ENCODE data around the gene SPEG. TPM values are rescaled to one million over a fixed set of nuclear protein-coding genes. Genes with fewer than 3 reads are reported as not detected.

The SPEG gene
- total and polyA plus RNA-seq, 2 of the 13 experiments (the other 11 are each of a cell fraction or from before 2014, with no cell fraction given) = 0.18 to 0.24 TPM

GRCh38 chr2:219442256-219443015 lies 7.8 kb downstream of the SPEG start (continued):
- TF ChIP-seq RCOR2 (CRISPR knock-in tag; IDR thresholded peaks at IDR 0.05) = no peak
- no peak for TF ChIP-seq ZNF766 (CRISPR knock-in tag; IDR thresholded peaks at IDR 0.05; ENCODE audit: borderline replicate concordance)
- TF ChIP-seq ZNF451 (CRISPR knock-in tag; IDR thresholded peaks at IDR 0.05) = no peak

GRCh38 chr2:219443016-219443696 lies 8.5 kb downstream of the SPEG start:
- no peak overlapping the region for H3K4me3 ChIP-seq (replicated peaks in 1 of 3; ENCODE audit: insufficient read depth in 1 of 3, low read depth in 2 of 3, low read length in 3 of 3)
- TF ChIP-seq ZNF766 (CRISPR knock-in tag; IDR thresholded peaks at IDR 0.05; ENCODE audit: borderline replicate concordance) = no peak
- TF ChIP-seq TMF1 (CRISPR knock-in tag; IDR thresholded peaks at IDR 0.05; ENCODE audit: low read depth) = no peak
- no peak for TF ChIP-seq ZNF33B (CRISPR knock-in tag; IDR thresholded peaks at IDR 0.05)
- TF ChIP-seq TSC22D2 (CRISPR knock-in tag; IDR thresholded peaks at IDR 0.05; ENCODE audit: borderline replicate concordance) = no peak
- no peak for TF ChIP-seq MAZ (IDR thresholded peaks at IDR 0.05; ENCODE audit: borderline replicate concordance, low read depth, low read length)
- TF ChIP-seq MAZ (CRISPR knock-in tag; IDR thresholded peaks at IDR 0.05; ENCODE audit: low read depth) = no peak
- no peak for TF ChIP-seq TBL1XR1 (IDR thresholded peaks at IDR 0.05; ENCODE audit: borderline replicate concordance, low read length, partially characterized antibody)
- no peak for TF ChIP-seq ZNF276 (CRISPR knock-in tag; IDR thresholded peaks at IDR 0.05; ENCODE audit: low read depth)
- TF ChIP-seq CAMTA2 (CRISPR knock-in tag; IDR thresholded peaks at IDR 0.05; ENCODE audit: borderline replicate concordance) = no peak
- TF ChIP-seq ZMAT3 (CRISPR knock-in tag; conservative IDR thresholded peaks at IDR 0.05) = no peak
- TF ChIP-seq MIER3 (CRISPR knock-in tag; IDR thresholded peaks at IDR 0.05; ENCODE audit: borderline replicate concordance) = no peak
- no peak for TF ChIP-seq ZNF709 (CRISPR knock-in tag; IDR thresholded peaks at IDR 0.05)
- no peak for TF ChIP-seq POLR2AphosphoS2 (IDR thresholded peaks at IDR 0.05; ENCODE audit: low read depth, low read length)
- TF ChIP-seq CSRNP1 (CRISPR knock-in tag; IDR thresholded peaks at IDR 0.05) = no peak
- no peak for TF ChIP-seq SMC3 (IDR thresholded peaks at IDR 0.05; ENCODE audit: low read length)
- no peak for TF ChIP-seq ONECUT2 (CRISPR knock-in tag; IDR thresholded peaks at IDR 0.05)
- no peak for TF ChIP-seq MIER2 (CRISPR knock-in tag; IDR thresholded peaks at IDR 0.05)
- TF ChIP-seq ZC3H4 (CRISPR knock-in tag; IDR thresholded peaks at IDR 0.05; ENCODE audit: borderline replicate concordance) = no peak
- no peak overlapping the region for H3K27ac ChIP-seq (ENCODE audit: extremely low read length, insufficient read depth, low read length)
- H3K27me3 ChIP-seq (ENCODE audit: control insufficient read depth in 1 of 2, insufficient read depth in 2 of 2, low read length in 2 of 2) = peaks cover 41 to 94% of the 10 kb centered on the region in 2 experiments
- no peak for ATAC-seq
- DNase-seq (ENCODE audit: low spot score) = no peak
- no peaks in the 10 kb centered on the region for H3K4me1 ChIP-seq (ENCODE audit: insufficient read depth, low read length)
- no TSS peak for BruUV-seq (replicated peaks)
- ChIA-PET CTCF (ENCODE audit: low intra/inter-chr PET ratio, low total read pairs) (no interaction called here), POLR2A (no interaction called here)
- intact Hi-C loops (cut with micrococcal nuclease; ENCODE audit: unreplicated experiment) = no loop called here
- H3K9ac ChIP-seq (ENCODE audit: insufficient read depth, low read depth, low read length) = no peak overlapping the region
- FAIRE-seq = no peak
- in situ Hi-C loops (cut with HindIII; ENCODE audit: extremely low pct_ligation_motif_present, low pct_unique_long_range_greater_than_20kb) = no loop called here
- 37% methylated on average over 12 of the region's 12 CpGs for WGBS (ENCODE audit: low lambda C conversion rate)
- H3K36me3 ChIP-seq (replicated peaks in 1 of 2; ENCODE audit: control insufficient read depth in 1 of 2, insufficient read depth in 2 of 2, low read length in 2 of 2) = no peaks in the 10 kb centered on the region
- H3K79me2 ChIP-seq (ENCODE audit: insufficient read depth, low read length) = no peaks in the 10 kb centered on the region
- no peaks in the 10 kb centered on the region for H3K9me3 ChIP-seq (ENCODE audit: low read length)
- H4K20me1 ChIP-seq (ENCODE audit: insufficient read depth, low read length) = peaks cover 4% of the 10 kb centered on the region; the same call in 1 of the 2 replicates
- no peak overlapping the region for H3K4me2 ChIP-seq (ENCODE audit: low read depth, low read length)
- no peak overlapping the region for H2AFZ ChIP-seq (ENCODE audit: low read length)
